ENCODE results near the gene JAKMIP2. TPM values are rescaled to one million over a fixed set of nuclear protein-coding genes. Genes with fewer than 3 reads are reported as not detected.

Gene JAKMIP2
- total RNA-seq, 1 experiment from 2014 or later: 6.4 TPM

- H3K27ac ChIP-seq (ENCODE audit: insufficient read length, low read depth, low read length): no peak overlapping the region
- no peak overlapping the region for H4K5ac ChIP-seq (ENCODE audit: insufficient read length, low read depth, low read length)
- no peaks in the 10 kb centered on the region for H3K36me3 Mint-ChIP-seq (ENCODE audit: insufficient read depth in 1 of 3, low read depth in 3 of 3)
- H3K27me3 ChIP-seq (ENCODE audit: insufficient read depth, low read length): no peaks in the 10 kb centered on the region
- H3K14ac ChIP-seq (ENCODE audit: insufficient read depth, low read length): no peak overlapping the region
- H3K4me1 ChIP-seq (ENCODE audit: insufficient read depth, low read length): no peaks in the 10 kb centered on the region
- H2BK120ac ChIP-seq (ENCODE audit: low read depth, low read length, poor library complexity, severe bottlenecking): no peak overlapping the region
- no peak overlapping the region for H4K8ac ChIP-seq (replicated peaks; ENCODE audit: insufficient read length, low read depth, low read length)
- H3K23me2 ChIP-seq (ENCODE audit: insufficient read length, low read depth, low read length, poor library complexity, severe bottlenecking): peaks cover 3% of the 10 kb centered on the region
- no peak overlapping the region for H3K18ac ChIP-seq (ENCODE audit: insufficient read length, low read depth, low read length)
- no peaks in the 10 kb centered on the region for H3K79me2 ChIP-seq (ENCODE audit: insufficient read depth, low read length)
- no peaks in the 10 kb centered on the region for H3K9me3 Mint-ChIP-seq
- H3K23ac ChIP-seq (ENCODE audit: insufficient read length, low read depth, low read length): no peak overlapping the region
- H4K20me1 ChIP-seq (ENCODE audit: control insufficient read depth, insufficient read depth, insufficient read length): no peaks in the 10 kb centered on the region
- no peak overlapping the region for H2AFZ ChIP-seq (ENCODE audit: low read length)
- H3K27ac Mint-ChIP-seq: no peak overlapping the region
- no peaks in the 10 kb centered on the region for H3K4me1 Mint-ChIP-seq
- H3K4me2 ChIP-seq (ENCODE audit: insufficient read depth, insufficient read length, low read length): no peak overlapping the region
- H3K9me3 ChIP-seq (ENCODE audit: control insufficient read depth, low read depth, low read length): no peaks in the 10 kb centered on the region
- H3K4ac ChIP-seq (ENCODE audit: low read depth, low read length): no peak overlapping the region
- H2BK5ac ChIP-seq (ENCODE audit: insufficient read length, low read length): no peak overlapping the region
- H3T11ph ChIP-seq (ENCODE audit: low read length): no peak overlapping the region
- no peak overlapping the region for H2BK20ac ChIP-seq (ENCODE audit: low read depth, low read length, poor library complexity, severe bottlenecking)
- DNase-seq: no peak
- no peak overlapping the region for H3K56ac ChIP-seq (ENCODE audit: insufficient read length, low read depth, low read length)
- no peak overlapping the region for H3K9ac ChIP-seq (ENCODE audit: extremely low read depth, insufficient read length, low read length)
- no peak overlapping the region for H2AK5ac ChIP-seq (ENCODE audit: insufficient read length, low read length)
- H3K79me1 ChIP-seq (ENCODE audit: insufficient read depth, low read depth, low read length, poor library complexity, severe bottlenecking): no peaks in the 10 kb centered on the region
- no peak overlapping the region for H3K4me3 Mint-ChIP-seq
- TF ChIP-seq, protein P1, sequence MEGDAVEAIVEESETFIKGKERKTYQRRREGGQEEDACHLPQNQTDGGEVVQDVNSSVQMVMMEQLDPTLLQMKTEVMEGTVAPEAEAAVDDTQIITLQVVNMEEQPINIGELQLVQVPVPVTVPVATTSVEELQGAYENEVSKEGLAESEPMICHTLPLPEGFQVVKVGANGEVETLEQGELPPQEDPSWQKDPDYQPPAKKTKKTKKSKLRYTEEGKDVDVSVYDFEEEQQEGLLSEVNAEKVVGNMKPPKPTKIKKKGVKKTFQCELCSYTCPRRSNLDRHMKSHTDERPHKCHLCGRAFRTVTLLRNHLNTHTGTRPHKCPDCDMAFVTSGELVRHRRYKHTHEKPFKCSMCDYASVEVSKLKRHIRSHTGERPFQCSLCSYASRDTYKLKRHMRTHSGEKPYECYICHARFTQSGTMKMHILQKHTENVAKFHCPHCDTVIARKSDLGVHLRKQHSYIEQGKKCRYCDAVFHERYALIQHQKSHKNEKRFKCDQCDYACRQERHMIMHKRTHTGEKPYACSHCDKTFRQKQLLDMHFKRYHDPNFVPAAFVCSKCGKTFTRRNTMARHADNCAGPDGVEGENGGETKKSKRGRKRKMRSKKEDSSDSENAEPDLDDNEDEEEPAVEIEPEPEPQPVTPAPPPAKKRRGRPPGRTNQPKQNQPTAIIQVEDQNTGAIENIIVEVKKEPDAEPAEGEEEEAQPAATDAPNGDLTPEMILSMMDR (conservative IDR thresholded peaks at IDR 0.05): no peak
- no peak overlapping the region for H2BK12ac ChIP-seq (ENCODE audit: insufficient read length, low read depth, low read length)
- no peak overlapping the region for H2BK15ac ChIP-seq (ENCODE audit: low read depth, low read length)
- H4K91ac ChIP-seq (ENCODE audit: insufficient read length, low read depth, low read length): no peak overlapping the region
- WGBS (ENCODE audit: extremely low coverage, insufficient read length, low lambda C conversion rate): no CpG with 5 or more reads among the region's 1 CpG
- peaks cover 4% of the 10 kb centered on the region for H3K27me3 Mint-ChIP-seq (ENCODE audit: low read depth)
These were observed 244.3 kb downstream of the JAKMIP2 start for GRCh38 chr5:147538236-147538635.

Other genes starting within 250 kb of the JAKMIP2 start
- 2.0 and 3.1 TPM in 2 replicates for gene SPINK1, start 48.9 kb upstream of the JAKMIP2 start, total RNA-seq (2021)
- gene SCGB3A2, start 96.0 kb upstream of the JAKMIP2 start, total RNA-seq (2021): 62.5 and 66.0 TPM in 2 replicates
- gene C5orf46, start 123.8 kb upstream of the JAKMIP2 start, total RNA-seq (2021): not detected in 2 replicates